HK-2 (cell line): ENCODE results near the gene SBF2.
"Not testable (repeated sequence)": the region's sequence is repeated elsewhere in the genome, so short reads cannot be mapped to it uniquely, and the experiment has no call there.

Experiments
- DNase-seq: peaks from one replicate; pipeline ENCODE4 v3.0.0-alpha.2; 2018; ENCODE audit not compliant: unreplicated experiment

Gene SBF2

DNA sequence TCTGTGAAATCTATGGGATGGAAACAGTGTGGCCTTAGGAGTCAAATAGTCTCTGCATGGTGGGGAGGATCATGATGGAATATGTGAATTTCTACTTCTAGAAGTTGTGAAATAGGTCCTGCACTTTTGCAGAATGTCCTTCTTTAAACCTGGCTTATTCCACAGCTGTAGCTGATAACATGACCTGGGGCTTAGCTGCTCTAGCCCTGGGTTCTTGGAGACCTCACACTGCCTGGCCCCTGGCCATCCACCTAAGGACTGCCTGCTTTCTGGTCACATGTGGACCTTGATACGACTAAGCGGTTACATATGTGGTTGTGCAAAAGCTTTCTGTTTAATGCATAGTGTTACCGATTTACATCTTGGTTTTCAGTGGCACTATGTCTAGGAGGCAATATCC lies 541.9 kb downstream of the SBF2 start:
- no peak for DNase-seq

DNA sequence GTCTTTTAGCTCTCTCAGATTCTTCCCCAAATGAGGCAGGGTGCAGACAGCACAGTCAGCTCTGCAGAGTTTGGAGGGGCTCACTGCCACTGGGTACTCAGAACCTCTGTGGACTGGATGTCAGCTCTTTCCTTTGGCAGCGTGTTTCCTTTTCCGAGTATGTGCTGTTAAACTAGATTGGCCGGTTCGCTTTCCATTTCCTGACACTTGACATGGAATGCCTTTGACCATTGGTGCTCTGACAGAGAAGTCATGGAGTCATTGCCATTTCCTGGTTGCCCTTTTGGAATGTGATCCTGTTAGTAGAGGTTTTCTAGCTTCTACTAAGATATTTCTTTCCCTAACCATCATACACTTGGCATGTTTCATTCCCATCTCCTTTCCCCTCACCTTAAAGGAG lies 543.5 kb downstream of the SBF2 start:
- DNase-seq: no peak

DNA sequence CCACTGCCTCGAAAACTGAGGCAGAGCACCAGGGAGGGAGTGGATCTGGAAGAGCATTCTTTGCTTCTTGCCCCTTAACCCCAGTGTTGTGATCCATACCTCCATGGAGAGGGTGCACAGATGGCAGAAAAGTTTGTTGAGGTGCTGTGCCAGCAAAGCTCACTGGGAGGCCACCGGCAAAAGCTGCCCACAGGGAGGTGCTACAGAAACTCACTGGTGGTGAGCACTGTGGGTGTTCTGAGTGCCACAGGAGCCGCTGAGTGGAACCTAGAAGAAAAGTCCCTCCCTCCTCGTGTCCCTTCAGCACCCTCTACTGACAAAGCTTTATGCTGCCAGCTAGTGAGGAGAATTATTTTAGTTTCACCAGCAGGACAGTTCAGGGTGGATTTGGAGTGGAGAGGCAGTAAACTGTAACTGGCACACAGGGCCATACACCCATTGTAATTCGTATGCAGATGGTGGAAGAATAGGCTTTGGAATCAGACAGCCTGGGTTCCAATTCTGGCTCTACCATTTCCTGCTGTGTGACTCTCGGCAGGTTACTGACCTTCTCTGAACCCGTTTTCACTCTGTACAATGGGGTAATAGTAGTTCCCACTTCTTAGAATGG lies 545.6 kb downstream of the SBF2 start:
- DNase-seq: peak; percentile 56

DNA sequence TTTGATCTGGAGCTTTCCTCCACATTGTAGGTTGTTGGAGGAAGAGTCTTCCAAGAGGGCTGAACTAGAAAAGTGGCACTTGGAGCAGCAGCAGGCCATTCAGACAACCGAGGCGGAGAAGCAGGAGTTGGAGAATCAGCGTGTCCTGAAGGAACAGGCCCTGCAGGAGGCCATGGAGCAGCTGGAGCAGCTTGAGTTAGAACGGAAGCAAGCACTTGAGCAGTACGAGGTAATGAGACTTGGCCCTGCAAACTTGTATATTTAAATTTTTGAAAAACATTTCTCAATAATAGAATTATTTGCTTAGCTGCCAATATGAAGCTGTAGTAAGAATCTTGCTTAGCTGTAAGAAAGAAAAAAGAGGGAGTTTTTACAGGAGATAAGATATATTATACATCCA lies 546.2 kb downstream of the SBF2 start:
- no peak for DNase-seq

DNA sequence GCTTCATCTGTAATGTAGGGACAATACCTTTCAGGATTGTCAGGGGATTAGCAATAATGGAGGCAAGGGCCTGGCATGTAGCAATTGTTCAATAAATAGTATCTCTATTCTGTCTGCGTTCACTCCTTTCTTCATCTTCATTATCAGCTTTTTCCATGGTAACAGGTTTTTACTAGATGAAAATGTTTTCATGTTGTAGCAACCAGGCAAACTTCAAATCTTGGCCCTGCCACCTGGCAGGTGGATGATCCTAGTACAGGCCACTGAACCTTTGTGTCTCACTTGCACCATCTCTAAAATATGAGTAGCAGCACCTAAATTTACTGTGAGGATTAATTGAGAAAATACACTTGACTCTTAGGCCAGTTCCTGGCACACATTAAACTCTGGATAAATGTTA lies 546.8 kb downstream of the SBF2 start:
- DNase-seq: no peak

DNA sequence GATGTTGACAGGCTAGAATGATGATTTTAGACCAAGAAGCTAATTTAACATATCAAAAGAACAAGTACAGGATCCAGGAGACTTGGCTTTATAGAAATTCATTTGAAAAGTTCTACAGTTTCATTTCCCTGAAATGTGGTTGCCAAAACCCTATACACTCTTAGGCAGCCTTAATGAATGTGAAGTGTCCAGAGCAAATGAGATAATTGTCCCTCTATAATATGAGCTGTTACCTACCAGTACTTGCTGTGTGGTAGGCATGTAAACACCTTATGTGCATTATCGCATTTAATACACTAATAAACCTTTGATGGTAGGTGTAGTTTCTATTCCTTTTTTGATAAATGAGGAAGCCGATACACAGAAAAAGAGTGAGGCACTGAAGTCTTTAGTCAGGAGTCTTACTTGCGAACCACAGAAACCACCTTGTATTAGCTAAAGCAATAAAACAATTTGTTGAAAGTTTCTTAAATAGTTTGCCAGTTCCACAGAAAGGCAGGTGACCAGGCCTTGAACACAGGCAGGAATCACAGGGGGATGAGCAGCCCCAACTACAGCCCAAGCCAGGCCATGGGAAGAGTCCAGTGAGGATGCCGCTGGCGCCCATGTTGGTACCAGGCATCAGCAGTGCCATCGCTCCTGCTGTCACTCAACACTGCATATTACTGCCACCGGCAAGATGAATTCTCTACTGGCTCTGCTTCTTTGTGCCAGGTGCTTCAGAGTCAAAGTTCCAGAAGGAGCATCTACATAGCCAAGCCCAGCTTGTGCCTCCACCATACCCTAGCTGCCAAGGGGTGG lies 548.4 kb downstream of the SBF2 start:
- DNase-seq: no peak

DNA sequence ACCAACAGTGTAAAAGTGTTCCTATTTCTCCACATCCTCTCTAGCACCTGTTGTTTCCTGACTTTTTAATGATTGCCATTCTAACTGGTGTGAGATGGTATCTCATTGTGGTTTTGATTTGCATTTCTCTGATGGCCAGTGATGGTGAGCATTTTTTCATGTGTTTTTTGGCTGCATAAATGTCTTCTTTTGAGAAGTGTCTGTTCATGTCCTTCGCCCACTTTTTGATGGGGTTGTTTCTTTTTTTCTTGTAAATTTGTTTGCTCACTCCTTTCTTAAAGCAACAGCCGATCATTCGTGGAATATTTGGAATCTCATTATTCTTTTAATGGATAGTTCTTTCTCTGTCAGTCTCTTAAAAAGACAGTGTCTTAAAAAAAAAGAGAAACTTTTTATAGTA lies 550.5 kb downstream of the SBF2 start:
- DNase-seq: not testable (repeated sequence)

DNA sequence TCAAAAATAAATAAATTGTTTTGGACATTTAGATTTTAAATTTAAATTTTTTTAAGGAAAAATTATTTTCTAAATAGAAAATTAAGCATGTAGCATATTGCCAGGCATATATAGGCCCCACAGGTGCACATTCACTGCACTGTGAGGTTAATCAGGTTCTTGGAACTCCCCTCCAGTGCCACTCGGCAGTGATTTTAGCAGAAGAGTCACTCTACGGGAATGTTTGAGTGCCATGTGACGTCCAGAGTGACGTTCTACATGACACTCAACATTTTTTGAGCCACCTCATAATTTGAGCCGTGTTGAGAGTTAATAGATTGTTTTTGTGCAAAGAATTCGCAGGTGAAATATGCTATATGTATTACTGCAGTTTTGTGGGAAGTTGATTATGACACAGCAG lies 552.8 kb downstream of the SBF2 start:
- DNase-seq: no peak

DNA sequence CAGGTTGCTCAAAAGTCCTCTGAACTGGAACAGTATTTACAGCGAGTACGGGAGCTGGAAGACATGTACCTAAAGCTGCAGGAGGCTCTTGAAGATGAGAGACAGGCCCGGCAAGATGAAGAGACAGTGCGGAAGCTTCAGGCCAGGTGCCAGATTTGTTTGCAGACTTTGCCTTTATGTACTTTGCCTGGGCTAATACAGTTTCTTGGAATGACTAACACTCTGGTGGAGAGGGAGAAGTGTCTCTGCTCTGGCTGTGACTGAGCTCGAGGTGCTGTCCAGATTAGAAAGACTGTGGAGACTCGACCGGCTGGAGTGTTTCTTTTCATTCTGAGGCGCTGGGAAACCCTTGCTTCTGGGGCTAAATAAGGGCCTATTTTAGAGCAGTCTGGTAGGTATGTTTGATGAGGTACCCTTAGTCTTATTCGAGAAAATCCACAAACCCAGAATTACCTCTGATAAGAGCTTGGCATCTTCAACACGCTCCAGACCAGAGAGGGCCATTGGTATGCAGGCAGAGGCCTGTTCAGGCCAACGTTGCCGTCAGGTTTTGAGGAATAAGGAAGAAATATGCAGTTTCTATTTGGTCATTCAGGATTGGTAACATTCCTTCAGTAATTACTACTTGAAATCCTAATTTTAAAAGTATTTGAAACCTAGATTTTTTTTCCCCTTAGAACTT lies 553.7 kb downstream of the SBF2 start:
- DNase-seq: no peak

DNA sequence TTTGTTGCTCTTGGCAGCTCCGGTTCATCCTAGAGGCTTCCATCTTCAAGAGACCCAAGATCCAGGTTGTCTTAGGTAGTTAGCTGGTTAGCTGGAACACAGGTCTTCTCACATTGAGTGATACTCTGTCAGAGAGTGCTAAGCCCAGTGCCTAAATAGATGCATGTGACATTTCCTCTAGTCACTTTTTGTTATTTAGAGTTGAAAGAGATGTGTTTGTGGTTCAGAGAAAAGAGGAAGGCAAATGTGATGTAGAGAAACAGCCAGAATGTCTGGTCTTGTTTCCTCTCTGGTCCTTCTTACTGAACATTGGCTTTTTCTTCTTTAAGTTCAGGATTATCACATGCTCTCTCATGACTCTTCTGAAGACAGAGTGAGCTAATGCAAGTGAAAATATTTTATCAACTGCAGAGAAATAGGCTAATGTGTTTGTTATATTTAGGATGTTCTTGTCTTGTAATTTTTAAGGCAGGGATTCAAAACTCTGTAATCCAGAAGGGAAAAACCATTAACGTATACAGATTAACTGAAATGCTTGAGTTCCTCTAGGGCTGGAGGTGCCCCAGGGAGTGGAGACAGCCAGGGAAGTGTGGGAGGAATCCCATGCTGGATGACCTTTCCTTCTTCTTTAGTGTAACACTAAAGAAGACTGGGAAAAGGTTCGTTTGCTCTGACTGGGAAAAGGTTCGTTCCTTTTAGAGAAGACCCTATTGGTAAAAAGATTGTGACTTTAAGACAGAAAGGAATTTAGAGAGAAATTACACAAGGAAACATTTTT lies 554.7 kb downstream of the SBF2 start:
- DNase-seq: no peak

DNA sequence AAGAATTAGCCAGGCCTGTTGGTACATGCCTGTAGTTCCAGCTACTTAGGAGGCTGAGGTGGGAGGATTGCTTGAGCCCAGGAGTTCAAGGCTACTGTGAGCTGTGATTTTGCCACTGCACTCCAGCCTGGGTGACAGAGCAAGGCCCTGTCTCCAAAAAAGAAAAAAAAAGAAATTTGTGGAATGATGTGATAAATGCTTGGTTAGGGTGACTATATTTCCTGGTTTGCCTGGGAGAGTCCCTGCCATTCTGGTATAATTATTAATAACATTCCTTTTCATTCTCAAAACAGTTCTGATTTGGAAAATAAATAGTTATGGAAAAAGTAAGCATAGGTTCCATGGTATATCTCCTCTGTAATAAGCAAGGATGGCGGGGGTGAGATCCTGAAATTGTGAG lies 555.3 kb downstream of the SBF2 start:
- DNase-seq: no peak

DNA sequence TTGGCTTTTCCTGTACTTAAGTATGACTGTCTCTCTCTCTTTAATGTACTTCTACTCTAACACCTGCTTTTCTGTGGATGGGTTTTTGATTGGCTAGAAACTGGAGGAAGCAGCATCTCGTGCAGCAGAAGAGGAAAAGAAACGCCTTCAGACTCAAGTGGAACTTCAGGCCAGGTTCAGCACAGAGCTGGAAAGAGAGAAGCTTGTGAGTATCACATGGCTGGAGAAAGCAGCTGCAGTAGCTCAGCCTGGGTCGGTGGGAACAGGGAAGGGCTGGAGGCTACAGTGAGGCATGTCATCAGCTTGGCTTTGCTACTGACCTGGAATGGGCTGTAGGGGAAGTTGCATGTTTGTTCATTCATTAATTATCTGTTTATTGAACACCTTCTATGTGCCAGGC lies 555.9 kb downstream of the SBF2 start:
- DNase-seq: no peak

DNA sequence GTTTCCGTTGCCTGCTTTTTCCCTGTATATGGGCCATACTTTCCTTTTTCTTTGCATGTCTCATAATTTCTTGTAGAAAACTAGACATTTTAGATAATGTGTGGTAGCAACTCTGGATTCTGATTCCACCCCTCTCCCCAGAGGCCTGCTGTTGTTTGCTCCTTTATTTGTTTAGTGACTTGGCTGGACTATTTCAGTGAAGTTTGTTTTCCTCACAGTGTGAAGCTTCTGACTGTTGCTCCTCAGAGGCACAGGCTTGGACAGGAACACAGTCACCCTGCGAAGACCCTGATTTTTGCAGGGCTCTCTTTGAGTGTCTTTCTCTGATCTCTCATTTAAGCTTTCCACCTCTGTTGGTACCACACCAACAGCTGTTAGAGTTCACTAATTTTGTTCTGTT lies 557.7 kb downstream of the SBF2 start:
- DNase-seq: no peak

DNA sequence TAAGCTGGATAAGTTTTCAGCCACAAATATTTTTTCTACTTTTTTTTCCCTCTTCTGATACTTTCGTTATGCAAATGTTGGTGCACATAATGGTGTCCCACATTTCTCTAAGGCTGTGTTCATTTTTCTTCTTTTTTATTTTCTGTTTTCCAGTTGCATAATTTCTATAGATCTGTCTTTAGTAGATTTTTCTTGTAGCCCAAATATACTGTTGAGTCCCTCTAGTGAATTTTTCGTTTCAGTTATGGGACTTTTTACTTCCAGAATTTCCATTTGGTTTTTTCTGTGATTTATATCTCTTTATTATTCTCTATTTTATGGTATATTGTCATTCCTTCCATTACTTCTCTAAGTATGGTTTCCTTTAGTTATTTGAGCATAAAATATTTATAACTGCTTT lies 558.1 kb downstream of the SBF2 start:
- DNase-seq: no peak

DNA sequence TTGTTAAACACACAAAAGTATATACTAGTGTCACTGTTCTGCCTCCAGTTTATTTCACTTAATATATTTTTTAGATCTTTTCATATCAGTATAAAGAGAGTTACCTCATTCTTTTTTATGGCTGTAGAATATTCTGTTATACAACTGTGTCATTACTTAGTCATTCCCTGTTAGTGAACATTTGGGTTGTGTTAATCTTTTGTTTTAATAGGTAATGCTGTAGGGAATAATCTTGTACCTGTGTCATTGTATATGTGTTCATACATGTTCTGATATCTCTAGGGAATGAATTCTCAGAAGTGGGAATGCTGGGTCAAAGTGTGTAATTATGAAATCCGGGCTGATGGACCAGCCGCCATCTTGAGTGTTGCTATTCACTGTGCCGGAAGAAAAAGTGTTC lies 558.8 kb downstream of the SBF2 start:
- DNase-seq: no peak

DNA sequence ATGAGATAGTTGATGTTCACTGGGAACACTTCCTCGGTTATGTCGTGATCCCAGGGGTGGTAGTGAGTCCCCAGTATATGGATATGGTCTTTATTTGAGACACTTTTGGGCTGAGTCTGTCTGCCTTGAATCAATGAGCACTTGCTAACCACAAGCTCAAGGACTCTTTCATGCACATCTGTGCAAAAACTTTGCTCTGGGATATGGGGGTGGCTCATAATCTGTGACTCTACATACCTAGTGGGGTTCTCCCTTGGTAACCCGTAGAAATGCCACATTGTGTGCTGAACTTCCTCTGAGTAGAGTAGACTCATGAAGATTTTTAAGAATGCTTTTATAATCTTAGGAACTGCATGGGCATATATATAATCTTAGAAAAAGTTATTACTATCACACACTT lies 560.8 kb downstream of the SBF2 start:
- DNase-seq: no peak

DNA sequence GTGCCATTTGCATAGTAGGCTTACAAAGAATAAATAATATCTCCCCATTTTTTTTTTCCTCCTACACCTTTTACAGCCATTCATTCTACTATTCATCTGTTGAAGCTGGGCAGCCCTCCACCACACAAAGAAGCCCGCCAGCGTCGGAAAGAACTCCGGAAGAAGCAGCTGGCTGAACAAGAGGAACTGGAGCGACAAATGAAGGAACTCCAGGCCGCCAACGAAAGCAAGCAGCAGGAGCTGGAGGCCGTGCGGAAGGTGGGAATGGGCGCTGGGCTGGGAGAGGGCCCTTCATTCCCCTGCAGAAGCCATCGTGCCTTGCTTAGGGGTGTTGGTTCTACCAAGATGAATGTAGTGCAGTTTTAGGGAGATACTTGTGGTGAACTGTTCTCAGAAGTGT lies 561.6 kb downstream of the SBF2 start:
- DNase-seq: no peak

DNA sequence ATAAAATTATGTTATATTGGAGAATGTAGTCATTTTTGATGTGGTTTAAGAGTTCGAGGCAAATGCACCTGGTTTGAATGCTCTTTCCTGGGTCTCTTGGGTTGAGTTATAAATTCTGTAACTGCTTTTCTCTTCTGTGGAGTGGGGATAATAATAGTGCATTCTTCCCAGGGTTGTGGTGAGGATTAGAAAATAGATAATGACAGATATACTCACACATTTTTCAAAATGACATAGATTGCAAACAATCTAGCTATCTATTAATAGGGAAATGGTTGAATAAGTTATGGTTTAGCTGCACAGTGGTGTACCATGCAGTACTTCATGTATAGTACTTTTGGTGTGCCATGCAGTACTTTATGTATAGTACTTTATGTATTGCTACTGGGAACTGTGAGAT lies 562.8 kb downstream of the SBF2 start:
- no peak for DNase-seq
